Hindlimb muscle (tissue), 1 donor: ENCODE measurements around the gene TCF25. TPM values are rescaled to one million over a fixed set of nuclear protein-coding genes. Genes with fewer than 3 reads are reported as not detected.
A peak's percentile ranks its signal among the peaks of the same experiment; 100 is the strongest.
"Not testable (repeated sequence)": the region's sequence is repeated elsewhere in the genome, so short reads cannot be mapped to it uniquely, and the experiment has no call there.

Experiments used
- DNase-seq: peaks from one replicate; pipeline ENCODE4 v3.0.0-alpha.2; 2013
- polyA plus RNA-seq: library from polyadenylated mRNA; unstranded; fragments of 120-200 nt; gene quantifications from one replicate; pipeline ENCODE4 v1.2.1, GENCODE V29; 2013; ENCODE audit not compliant: insufficient read length

The TCF25 gene, protein sequence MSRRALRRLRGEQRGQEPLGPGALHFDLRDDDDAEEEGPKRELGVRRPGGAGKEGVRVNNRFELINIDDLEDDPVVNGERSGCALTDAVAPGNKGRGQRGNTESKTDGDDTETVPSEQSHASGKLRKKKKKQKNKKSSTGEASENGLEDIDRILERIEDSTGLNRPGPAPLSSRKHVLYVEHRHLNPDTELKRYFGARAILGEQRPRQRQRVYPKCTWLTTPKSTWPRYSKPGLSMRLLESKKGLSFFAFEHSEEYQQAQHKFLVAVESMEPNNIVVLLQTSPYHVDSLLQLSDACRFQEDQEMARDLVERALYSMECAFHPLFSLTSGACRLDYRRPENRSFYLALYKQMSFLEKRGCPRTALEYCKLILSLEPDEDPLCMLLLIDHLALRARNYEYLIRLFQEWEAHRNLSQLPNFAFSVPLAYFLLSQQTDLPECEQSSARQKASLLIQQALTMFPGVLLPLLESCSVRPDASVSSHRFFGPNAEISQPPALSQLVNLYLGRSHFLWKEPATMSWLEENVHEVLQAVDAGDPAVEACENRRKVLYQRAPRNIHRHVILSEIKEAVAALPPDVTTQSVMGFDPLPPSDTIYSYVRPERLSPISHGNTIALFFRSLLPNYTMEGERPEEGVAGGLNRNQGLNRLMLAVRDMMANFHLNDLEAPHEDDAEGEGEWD
- polyA plus RNA-seq, result 115 TPM

- peak; percentile 92 for DNase-seq
Observed at GRCh38 chr16:89873109-89873971, at the start of gene TCF25. TSS of gene TCF25 (plus strand) at chr16:89873592. CDS start at chr16:89873668, 76 bp downstream.

DNA sequence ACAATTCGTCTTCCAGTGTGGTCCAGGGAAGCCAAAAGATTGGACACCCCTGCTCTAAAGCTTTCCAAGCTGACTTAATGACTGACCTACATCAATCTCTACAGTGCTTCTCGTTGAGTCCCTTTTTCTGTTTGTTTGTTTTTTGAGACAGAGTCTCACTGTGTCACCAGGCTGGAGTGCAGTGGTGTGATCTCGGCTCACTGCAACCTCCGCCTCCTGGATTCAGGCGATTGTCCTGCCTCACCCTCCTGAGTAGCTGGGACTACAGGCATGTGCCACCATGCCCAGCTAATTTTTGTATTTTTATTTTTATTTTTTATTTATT, 49.6 kb upstream of the TCF25 start:
- not testable (repeated sequence) for DNase-seq

DNA sequence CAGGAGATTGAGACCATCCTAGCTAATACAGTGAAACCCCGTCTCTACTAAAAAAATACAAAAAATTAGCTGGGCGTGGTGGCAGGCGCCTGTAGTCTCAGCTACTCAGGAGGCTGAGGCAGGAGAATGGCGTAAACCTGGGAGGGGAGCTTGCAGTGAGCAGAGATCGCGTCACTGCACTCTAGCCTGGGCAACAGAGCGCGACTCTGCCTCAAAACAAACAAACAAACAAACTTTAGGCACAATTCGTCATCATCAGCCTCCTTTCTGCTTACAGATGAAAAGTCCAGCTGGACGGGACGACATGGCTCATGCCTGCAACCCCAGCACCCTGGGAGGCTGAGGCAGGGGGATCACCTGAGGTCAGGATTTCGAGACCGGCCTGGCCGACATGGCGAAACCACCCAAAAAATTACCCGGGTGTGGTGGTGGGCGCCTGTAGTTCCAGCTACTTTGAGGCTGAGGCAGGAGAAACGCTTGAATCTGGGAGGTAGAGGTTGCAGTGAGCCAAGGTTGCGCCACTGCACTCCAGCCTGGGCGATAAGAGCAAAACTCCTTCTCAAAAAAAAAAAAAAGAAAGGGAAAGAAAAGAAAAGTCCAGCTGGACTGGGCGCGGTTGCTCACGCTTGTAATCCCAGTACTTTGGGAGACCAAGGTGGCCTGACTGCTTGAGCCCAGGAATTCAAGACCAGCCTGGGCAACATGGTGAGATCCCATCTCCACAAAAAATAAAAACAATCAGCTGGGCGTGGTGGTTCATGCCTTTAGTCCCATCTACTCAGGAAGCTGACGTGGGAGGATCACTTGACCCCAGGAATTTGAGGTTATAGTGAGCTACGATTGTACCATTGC, 46.6 kb upstream of the TCF25 start:
- no peak for DNase-seq

GRCh38 chr16:89827383-89828198, 45.8 kb upstream of the TCF25 start:
- DNase-seq, result peak; percentile 40

DNA sequence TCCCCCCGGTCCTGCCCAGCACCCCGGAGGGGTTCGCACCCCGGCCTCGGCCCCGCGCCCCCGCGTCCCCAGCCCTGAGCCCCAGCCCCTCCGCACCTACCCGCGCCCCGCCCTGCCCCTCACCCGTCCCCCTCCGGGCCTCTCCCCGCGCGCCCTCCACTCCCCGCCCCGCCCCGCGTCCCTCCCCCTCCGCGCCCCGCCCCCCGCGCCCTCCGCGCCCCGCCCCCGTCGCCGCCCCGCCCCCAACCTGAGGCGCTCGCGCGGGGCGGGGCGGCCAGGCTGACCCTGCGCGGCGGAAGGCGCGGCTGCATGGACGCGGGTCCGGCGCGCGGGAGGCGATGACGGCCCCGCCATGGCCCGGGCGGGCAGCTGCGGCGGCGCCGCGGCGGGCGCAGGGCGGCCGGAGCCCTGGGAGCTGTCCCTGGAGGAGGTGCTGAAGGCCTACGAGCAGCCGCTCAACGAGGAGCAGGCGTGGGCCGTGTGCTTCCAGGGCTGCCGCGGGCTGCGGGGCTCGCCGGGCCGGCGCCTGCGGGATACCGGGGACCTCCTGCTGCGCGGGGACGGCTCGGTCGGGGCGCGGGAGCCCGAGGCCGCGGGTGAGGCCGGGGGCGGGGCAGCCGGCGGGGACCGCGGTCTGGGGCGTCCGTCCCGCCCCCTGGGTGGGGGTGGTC, 45.1 kb upstream of the TCF25 start, which contains the start of gene SPIRE2:
TSS of gene SPIRE2 (plus strand) at position 277 of the 671 bp plus-strand sequence. CDS start at position 353, 76 bp downstream.
- peak; percentile 85 for DNase-seq

DNA sequence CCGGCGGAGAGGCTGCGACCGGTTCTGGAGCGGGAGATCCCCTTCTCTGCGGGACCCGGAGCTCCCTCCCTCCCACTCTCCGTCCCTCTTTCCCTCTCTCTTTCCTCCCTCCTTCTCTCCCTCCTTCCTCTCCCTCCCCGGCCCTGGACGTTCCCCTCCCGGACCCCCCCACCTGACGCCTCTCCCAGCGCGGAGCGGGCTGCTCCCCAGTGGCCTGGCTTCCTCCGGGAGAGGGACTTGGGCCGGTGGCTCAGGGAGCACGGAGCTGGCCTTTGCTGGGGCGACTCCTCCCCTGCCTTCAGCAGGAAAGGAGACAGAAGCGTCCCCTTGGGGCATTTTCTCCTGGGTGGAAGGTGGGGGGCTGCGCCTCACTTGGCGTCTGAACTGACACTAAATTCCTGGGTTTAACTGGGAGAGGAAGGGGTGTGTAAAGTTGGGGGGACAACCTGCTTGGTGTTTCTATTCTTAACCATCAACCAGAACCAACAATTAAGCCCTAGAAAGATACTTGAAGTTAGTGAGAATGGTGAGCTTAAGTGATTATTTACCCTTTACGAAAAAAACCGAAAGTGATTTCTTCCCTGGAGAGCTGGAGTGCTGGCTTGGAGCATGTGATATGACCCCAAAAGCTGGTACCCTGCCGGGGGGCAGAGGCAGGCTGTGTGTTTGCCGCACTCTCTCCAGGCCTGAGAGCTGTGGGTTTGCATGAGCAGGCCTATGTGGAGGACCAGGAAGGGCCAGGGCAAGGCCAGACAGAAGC, 44.3 kb upstream of the TCF25 start:
- DNase-seq, result no peak

GRCh38 chr16:89829630-89830437, 43.6 kb upstream of the TCF25 start:
- DNase-seq, result no peak

DNA sequence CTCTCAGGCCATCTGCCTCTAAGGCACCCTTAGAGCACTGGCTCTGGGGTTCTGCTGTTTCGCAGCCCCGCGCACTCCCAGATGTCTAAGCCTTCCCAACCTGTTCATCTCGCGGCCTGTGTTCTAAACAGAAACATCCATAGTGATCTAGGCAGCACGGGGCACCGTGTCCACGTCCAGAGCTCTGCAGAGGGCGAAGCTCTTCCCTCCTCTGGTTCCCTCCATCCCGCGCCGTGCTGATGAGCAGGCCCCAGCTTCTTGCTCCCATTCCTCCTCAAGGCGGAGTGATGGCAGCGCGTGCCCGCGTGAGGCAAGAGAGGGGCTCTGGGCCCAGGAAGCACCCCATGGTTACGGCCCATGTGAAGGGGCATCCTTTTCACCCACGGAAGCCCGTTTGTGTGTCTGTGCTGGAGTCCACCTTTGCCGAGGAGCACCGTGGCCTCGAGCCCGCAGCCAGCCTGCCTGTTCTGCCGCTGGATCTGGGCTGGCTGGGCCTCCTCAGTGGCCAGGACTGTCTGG, 41.5 kb upstream of the TCF25 start:
- no peak for DNase-seq

GRCh38 chr16:89833664-89834363, 39.6 kb upstream of the TCF25 start:
- not testable (repeated sequence) for DNase-seq

GRCh38 chr16:89834813-89835363, 38.5 kb upstream of the TCF25 start:
- DNase-seq, result not testable (repeated sequence)

GRCh38 chr16:89836484-89836883, 36.9 kb upstream of the TCF25 start:
- DNase-seq, result not testable (repeated sequence)

- no peak for DNase-seq
Observed at GRCh38 chr16:89837014-89837546, 36.3 kb upstream of the TCF25 start.

- no peak for DNase-seq
Observed at GRCh38 chr16:89841275-89841674, 32.1 kb upstream of the TCF25 start.

DNA sequence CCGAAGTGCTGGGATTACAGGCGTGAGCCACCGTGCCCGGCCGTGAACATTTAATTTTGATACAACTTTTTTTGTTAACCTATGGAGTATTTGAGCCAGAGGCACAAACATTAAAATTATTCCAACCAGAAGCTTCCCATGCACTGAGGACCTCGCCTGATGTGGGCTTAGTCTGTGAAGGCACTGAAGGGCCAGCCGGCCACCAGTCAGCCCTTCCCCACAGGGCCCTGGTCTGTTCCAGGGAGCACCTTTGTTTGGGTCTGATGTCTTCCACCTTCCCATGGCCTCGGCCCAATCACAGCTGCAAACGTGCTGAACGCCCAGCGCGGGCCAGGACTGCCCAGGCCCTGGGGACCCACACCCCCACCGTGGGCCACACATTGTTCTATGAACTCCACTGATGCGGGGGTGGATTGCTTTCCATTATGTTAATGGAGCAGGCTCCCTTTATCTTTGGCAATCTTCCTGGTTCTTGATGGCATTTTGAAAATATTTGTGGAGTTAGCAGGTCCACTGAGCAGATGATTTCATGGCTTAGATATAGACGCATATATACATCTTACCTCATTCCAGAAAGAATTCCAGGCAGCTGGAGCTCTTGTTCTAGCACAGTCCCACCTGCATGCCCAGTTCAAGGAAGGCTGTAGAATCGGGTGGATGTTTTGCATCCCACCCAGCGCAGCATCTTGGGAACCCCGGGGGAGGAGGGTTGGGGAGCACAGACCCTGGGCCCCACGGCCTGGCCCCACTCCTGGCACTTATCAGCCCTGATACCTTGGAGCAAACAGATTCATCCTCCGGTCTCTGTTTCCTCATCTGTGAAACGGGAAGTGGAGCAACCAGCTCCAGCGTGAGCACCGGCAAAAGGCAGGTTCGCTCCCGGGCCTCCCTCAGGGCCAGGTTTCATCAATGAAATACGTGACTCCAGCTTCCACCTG, 30.7 kb upstream of the TCF25 start:
- no peak for DNase-seq

- DNase-seq, result no peak
Observed at GRCh38 chr16:89843409-89844350, 29.7 kb upstream of the TCF25 start.
